Measurements from ENCODE around the gene CAPN15. TPM values are rescaled to one million over a fixed set of nuclear protein-coding genes. Genes with fewer than 3 reads are reported as not detected.
"Not testable (repeated sequence)": the region's sequence is repeated elsewhere in the genome, so short reads cannot be mapped to it uniquely, and the experiment has no call there.

The CAPN15 gene
- total and polyA plus RNA-seq, 9 of the 15 experiments (the other 6 are each of a cell fraction or from before 2014, with no cell fraction given) = 0.62 to 111 (median 14.2) TPM

- Histone ChIP-seq H3K4me2 (ENCODE audit: insufficient read depth, low read length) (no peak overlapping the region), H3K27me3 (ENCODE audit: control insufficient read depth in 2 of 2, insufficient read depth in 2 of 2, low read length in 2 of 2) (no peaks in the 10 kb centered on the region), H3K9me3 (replicated peaks; ENCODE audit: control insufficient read depth, insufficient read depth, low read depth, low read length) (no peaks in the 10 kb centered on the region), H3K27ac (ENCODE audit: extremely low read depth, low read depth, low read length) (no peak overlapping the region), H4K20me1 (replicated peaks; ENCODE audit: control insufficient read depth, insufficient read depth, low read length) (no peaks in the 10 kb centered on the region), H2AFZ (ENCODE audit: low read depth, low read length) (no peak overlapping the region), H3K9me1 (ENCODE audit: control insufficient read depth, insufficient read depth, low read length) (no peaks in the 10 kb centered on the region), H3K9ac (ENCODE audit: insufficient read depth in 1 of 2, low read depth in 2 of 2, low read length in 2 of 2) (no peak overlapping the region), H3K36me3 (ENCODE audit: control insufficient read depth, insufficient read depth, low read length) (peaks cover 2% of the 10 kb centered on the region; the same call in 1 of the 3 replicates), H3K4me1 (replicated peaks in 1 of 2; ENCODE audit: control insufficient read depth in 2 of 2, insufficient read depth in 2 of 2, low read length in 2 of 2) (peaks cover 0 to 36% of the 10 kb centered on the region in 2 experiments; a peak in 3 of 5 replicates), H3K79me2 (ENCODE audit: control insufficient read depth, insufficient read depth, low read length) (no peaks in the 10 kb centered on the region), H3K4me3 (no peak overlapping the region)
- POLR2A ChIA-PET = interaction anchor here (0.7 to 1.1 kb wide), 3 partner anchors 8 to 21 kb away, joined by 3 read pairs; no protein-coding TSS in a partner anchor
- CTCF ChIA-PET (ENCODE audit: low intra/inter-chr PET ratio) = no interaction called here
- intact Hi-C loops (cut with micrococcal nuclease) = no loop called here
- in situ Hi-C loops (cut with MboI) = no loop called here
- no TSS peak for BruUV-seq (replicated peaks)
- FAIRE-seq (no peak), DNase-seq (ENCODE audit: extremely low read depth in 1 of 4, low spot score in 3 of 4) (no peak), ATAC-seq (no peak)
- WGBS (ENCODE audit: insufficient coverage, low coverage, missing lambda C conversion rate) = 82% methylated on average over 24 of the region's 30 CpGs
- TF ChIP-seq, protein P1, sequence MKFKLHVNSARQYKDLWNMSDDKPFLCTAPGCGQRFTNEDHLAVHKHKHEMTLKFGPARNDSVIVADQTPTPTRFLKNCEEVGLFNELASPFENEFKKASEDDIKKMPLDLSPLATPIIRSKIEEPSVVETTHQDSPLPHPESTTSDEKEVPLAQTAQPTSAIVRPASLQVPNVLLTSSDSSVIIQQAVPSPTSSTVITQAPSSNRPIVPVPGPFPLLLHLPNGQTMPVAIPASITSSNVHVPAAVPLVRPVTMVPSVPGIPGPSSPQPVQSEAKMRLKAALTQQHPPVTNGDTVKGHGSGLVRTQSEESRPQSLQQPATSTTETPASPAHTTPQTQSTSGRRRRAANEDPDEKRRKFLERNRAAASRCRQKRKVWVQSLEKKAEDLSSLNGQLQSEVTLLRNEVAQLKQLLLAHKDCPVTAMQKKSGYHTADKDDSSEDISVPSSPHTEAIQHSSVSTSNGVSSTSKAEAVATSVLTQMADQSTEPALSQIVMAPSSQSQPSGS (CRISPR knock-in tag; IDR thresholded peaks at IDR 0.05) = no peak
- TF ChIP-seq ZNF780A (CRISPR knock-in tag; IDR thresholded peaks at IDR 0.05) (no peak), GTF2A2 (tag; IDR thresholded peaks at IDR 0.05) (no peak), YBX1 (IDR thresholded peaks at IDR 0.05) (no peak), L3MBTL2 (IDR thresholded peaks at IDR 0.05) (no peak), CHD1 (IDR thresholded peaks at IDR 0.05; ENCODE audit: low read length) (no peak), KDM1A (IDR thresholded peaks at IDR 0.05) (no peak), SMAD3 (CRISPR knock-in tag; conservative IDR thresholded peaks at IDR 0.05) (no peak), SMAD2 (IDR thresholded peaks at IDR 0.05; ENCODE audit: low read depth, low read length) (no peak), ZC3H4 (CRISPR knock-in tag; IDR thresholded peaks at IDR 0.05; ENCODE audit: borderline replicate concordance) (no peak), ZKSCAN8 (CRISPR knock-in tag; IDR thresholded peaks at IDR 0.05) (no peak), RBFOX2 (IDR thresholded peaks at IDR 0.05; ENCODE audit: low read depth, low read length) (no peak), HMGXB4 (CRISPR knock-in tag; IDR thresholded peaks at IDR 0.05) (no peak)
These were observed 35.2 kb upstream of the CAPN15 start for GRCh38 chr16:492211-492875.

DNA sequence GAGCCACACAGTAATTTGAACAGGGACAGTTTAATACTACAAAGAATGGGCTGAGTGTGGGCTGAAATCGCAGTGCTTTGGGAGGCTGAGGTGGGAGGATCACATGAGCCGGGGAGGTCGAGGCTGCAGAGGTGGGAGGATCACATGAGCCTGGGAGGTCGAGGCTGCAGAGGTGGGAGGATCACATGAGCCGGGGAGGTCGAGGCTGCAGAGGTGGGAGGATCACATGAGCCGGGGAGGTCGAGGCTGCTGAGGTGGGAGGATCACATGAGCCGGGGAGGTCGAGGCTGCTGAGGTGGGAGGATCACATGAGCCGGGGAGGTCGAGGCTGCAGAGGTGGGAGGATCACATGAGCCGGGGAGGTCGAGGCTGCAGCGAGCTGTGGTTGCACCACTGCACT lies 32.8 kb upstream of the CAPN15 start:
- CTCF ChIA-PET (ENCODE audit: low intra/inter-chr PET ratio); BruUV-seq (replicated peaks); ATAC-seq; H3K27me3 ChIP-seq (ENCODE audit: control insufficient read depth in 2 of 2, insufficient read depth in 2 of 2, low read length in 2 of 2); H3K9ac ChIP-seq (ENCODE audit: insufficient read depth in 1 of 2, low read depth in 2 of 2, low read length in 2 of 2); H3K27ac ChIP-seq (ENCODE audit: extremely low read depth, low read depth, low read length); H4K20me1 ChIP-seq (replicated peaks; ENCODE audit: control insufficient read depth, insufficient read depth, low read length); H3K4me2 ChIP-seq (ENCODE audit: insufficient read depth, low read length); H3K9me3 ChIP-seq (replicated peaks; ENCODE audit: control insufficient read depth, insufficient read depth, low read depth, low read length); H3K79me2 ChIP-seq (ENCODE audit: control insufficient read depth, insufficient read depth, low read length); H3K4me3 ChIP-seq; intact Hi-C loops (cut with micrococcal nuclease); H3K9me1 ChIP-seq (ENCODE audit: control insufficient read depth, insufficient read depth, low read length); H2AFZ ChIP-seq (ENCODE audit: low read depth, low read length); H3K36me3 ChIP-seq (ENCODE audit: control insufficient read depth, insufficient read depth, low read length); in situ Hi-C loops (cut with MboI); FAIRE-seq; DNase-seq (ENCODE audit: extremely low read depth in 1 of 4, low spot score in 3 of 4): not testable (repeated sequence)
- H3K4me1 ChIP-seq (replicated peaks in 1 of 2; ENCODE audit: control insufficient read depth in 2 of 2, insufficient read depth in 2 of 2, low read length in 2 of 2) = peaks cover 0 to 32% of the 10 kb centered on the region in 2 experiments; a peak in 3 of 5 replicates
- POLR2A ChIA-PET = interaction anchor here (0.6 to 1.1 kb wide), 2 partner anchors 82 to 130 kb away, joined by 3 read pairs; no protein-coding TSS in a partner anchor
- 55% methylated on average over 15 of the region's 15 CpGs for WGBS (ENCODE audit: insufficient coverage, low coverage, missing lambda C conversion rate)

All from K562 (cell line).